ENCODE data around the gene TRIO. TPM values are rescaled to one million over a fixed set of nuclear protein-coding genes. Genes with fewer than 3 reads are reported as not detected.

TRIO gene
- polyA plus RNA-seq, 4 donors = 92.8 to 122 (median 116) TPM

- DNase-seq (ENCODE audit: low read depth in 4 of 4, low spot score in 2 of 4) = no peak
These were observed 2.5 kb downstream of the TRIO start for GRCh38 chr5:14145435-14146334.

- DNase-seq (ENCODE audit: low read depth in 4 of 4, low spot score in 2 of 4) = no peak
These were observed 3.6 kb downstream of the TRIO start for GRCh38 chr5:14146725-14147124.

GRCh38 chr5:14147210-14147609 is 4.1 kb downstream of the TRIO start:
- no peak for DNase-seq (ENCODE audit: low read depth in 4 of 4, low spot score in 2 of 4)

GRCh38 chr5:14148483-14148882 is 5.3 kb downstream of the TRIO start:
- DNase-seq (ENCODE audit: low read depth in 4 of 4, low spot score in 2 of 4) = no peak

GRCh38 chr5:14148890-14149671 is 5.9 kb downstream of the TRIO start:
- no peak for DNase-seq (ENCODE audit: low read depth in 4 of 4, low spot score in 2 of 4)

GRCh38 chr5:14149672-14150274 is 6.6 kb downstream of the TRIO start:
- no peak for DNase-seq (ENCODE audit: low read depth in 4 of 4, low spot score in 2 of 4)

GRCh38 chr5:14151416-14151815 is 8.3 kb downstream of the TRIO start:
- no peak for DNase-seq (ENCODE audit: low read depth in 4 of 4, low spot score in 2 of 4)

- no peak for DNase-seq (ENCODE audit: low read depth in 4 of 4, low spot score in 2 of 4)
These were observed 10.1 kb downstream of the TRIO start for GRCh38 chr5:14153071-14153864.

GRCh38 chr5:14153932-14154731 is 11.0 kb downstream of the TRIO start:
- DNase-seq (ENCODE audit: low read depth in 4 of 4, low spot score in 2 of 4) = no peak

- DNase-seq (ENCODE audit: low read depth in 4 of 4, low spot score in 2 of 4) = no peak
These were observed 11.9 kb downstream of the TRIO start for GRCh38 chr5:14155075-14155474.

- no peak for DNase-seq (ENCODE audit: low read depth in 4 of 4, low spot score in 2 of 4)
These were observed 12.6 kb downstream of the TRIO start for GRCh38 chr5:14155739-14156138.

GRCh38 chr5:14156290-14156649 is 13.1 kb downstream of the TRIO start:
- DNase-seq (ENCODE audit: low read depth in 4 of 4, low spot score in 2 of 4) = no peak

- no peak for DNase-seq (ENCODE audit: low read depth in 4 of 4, low spot score in 2 of 4)
These were observed 13.7 kb downstream of the TRIO start for GRCh38 chr5:14156650-14157492.

GRCh38 chr5:14157493-14157782 is 14.3 kb downstream of the TRIO start:
- DNase-seq (ENCODE audit: low read depth in 4 of 4, low spot score in 2 of 4) = no peak

GRCh38 chr5:14158890-14159666 is 15.9 kb downstream of the TRIO start:
- no peak for DNase-seq (ENCODE audit: low read depth in 4 of 4, low spot score in 2 of 4)

- no peak for DNase-seq (ENCODE audit: low read depth in 4 of 4, low spot score in 2 of 4)
These were observed 18.8 kb downstream of the TRIO start for GRCh38 chr5:14161825-14162556.
